Coronary artery (tissue), 2 donors: ENCODE data around the gene PRKAG1.

ENCODE experiments used
- DNase-seq: peaks from one replicate; pipeline ENCODE4 v3.0.0-alpha.2; 2017; ENCODE audit warnings: low spot score
- H3K27ac ChIP-seq, 2 donors: fragments of 200-600 bp; sonication (generic); one replicate each; pipeline ENCODE4 v1.5.1; 2016 to 2019
- H3K4me3 ChIP-seq: fragments of 200-600 bp; sonication (generic); 2 replicates; pipeline ENCODE4 v1.5.1; 2016; ENCODE audit warnings: mild to moderate bottlenecking, moderate library complexity
- CTCF ChIP-seq: fragments of 200-600 bp; sonication (generic); IDR thresholded peaks from one replicate; pipeline ENCODE4 v1.5.1; 2019; ENCODE audit warnings: antibody characterized with exemption

PRKAG1 gene

GRCh38 chr12:48996794-48997718, 21.5 kb downstream of the PRKAG1 start:
- no peak overlapping the region for H3K27ac ChIP-seq
- no peak for DNase-seq
- peak overlapping the region; percentile 72 for H3K4me3 ChIP-seq
- TF ChIP-seq CTCF: peak; percentile 45

GRCh38 chr12:48995086-48995879, 23.3 kb downstream of the PRKAG1 start:
- Histone ChIP-seq H3K27ac (no peak overlapping the region), H3K4me3 (peak overlapping the region; percentile 47)
- peak; percentile 83 for TF ChIP-seq CTCF
- no peak for DNase-seq

DNA sequence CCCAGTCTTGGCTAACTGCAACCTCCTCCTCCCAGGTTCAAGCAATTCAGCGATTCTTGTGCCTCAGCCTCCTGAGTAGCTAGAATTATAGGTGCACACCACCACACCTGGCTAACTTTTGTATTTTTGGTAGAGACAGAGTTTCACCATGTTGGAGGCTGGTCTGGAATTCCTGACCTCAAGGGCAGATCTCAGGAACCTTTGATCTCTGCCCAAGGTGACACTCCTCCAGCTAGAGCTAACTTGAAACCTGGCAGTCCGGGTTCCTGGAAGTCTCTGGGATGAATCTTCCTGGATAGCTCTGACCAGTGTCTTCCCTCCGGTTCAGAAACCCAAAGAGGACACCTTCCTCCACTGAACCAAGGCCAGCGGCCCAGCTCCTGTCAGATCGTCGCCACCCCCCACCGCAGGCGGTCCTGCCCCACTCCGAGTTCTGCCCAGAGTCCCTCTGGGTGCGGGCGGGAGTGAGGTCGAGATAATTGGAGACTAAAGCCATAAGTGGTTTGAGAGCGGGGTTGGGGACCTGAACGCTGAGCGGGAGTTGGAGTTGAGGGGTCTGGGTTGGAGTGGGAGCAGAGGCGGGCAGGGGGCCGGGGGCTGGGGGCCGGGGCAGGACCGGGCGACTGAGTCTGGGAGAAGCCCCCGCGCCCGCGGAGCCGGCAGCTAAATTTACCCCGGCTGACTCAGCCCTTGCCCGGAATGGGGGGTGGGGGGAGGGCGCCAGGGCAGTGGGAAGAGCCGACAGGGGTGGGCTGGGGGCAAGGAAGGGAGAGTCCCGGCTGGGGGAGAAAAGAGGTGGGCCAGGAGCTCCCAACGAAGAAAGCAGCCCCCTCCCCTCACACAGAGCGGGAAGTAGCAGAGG, 24.1 kb downstream of the PRKAG1 start:
- H3K27ac ChIP-seq: no peak overlapping the region
- no peak for DNase-seq
- no peak for TF ChIP-seq CTCF
- H3K4me3 ChIP-seq: peak overlapping the region; percentile 47

GRCh38 chr12:48993787-48994186, 24.8 kb downstream of the PRKAG1 start:
- no peak for DNase-seq
- no peak overlapping the region for H3K4me3 ChIP-seq
- TF ChIP-seq CTCF: no peak

DNA sequence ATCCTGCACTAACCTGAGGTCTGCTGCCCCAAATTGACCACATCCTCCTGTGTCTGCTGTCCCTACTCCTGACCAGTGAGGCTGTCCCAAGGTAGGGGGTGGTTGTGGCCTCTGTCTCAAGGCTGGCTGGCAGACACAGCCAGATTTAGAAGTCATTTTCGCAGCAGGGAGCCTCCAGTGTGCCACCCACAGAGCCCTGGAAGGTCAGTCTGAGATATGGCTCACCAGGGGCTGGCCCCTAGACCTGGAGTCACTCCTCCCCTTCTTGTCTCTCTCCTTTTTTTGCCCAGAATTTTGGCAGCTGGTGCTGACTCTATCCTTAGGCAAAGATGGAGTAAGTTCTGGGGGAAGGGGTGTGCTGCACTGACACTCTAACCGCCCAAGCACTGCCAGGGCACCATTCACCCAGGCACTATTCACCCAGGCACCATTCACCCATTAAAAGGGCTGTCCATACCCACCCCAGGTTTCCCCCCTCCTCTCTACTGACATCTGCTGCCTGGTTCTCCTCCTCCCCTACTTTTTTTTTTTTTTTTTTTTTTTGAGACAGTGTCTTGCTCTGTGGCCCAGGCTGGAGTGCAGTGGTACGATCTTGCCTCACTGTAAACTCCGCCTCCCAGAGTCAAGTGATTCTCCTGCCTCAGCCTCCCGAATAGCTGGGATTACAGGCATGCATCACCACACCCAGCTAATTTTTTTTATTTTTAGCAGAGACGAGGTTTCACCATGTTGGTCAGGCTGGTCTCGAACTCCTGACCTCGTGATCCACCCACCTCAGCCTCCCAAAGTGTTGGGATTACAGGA, 27.1 kb downstream of the PRKAG1 start:
- H3K27ac ChIP-seq: no peak overlapping the region
- TF ChIP-seq CTCF: no peak
- H3K4me3 ChIP-seq: no peak overlapping the region
- DNase-seq: no peak

More at GRCh38 chr12:48993787-48994186, 24.8 kb downstream of the PRKAG1 start:
- H3K27ac ChIP-seq: no peak overlapping the region

DNA sequence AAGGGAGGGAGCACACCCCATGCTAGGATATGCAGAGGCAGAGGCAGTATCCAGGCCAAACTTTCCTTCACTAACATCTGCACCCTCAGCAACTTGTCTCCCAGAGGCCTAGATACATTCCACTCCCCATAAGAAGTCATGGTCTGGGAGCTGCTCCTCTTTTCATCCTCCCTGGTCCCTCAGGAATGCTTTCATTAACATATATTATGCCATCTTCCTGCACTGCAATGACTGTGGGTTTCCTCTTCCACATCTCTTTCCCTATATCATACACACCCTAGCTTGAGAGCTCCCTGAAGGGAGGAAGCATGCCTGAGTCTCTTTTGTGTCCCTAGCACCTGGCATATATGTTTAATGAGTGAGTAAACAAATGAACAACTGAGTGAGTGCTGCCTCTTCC, 28.0 kb downstream of the PRKAG1 start:
- no peak for TF ChIP-seq CTCF
- Histone ChIP-seq H3K27ac (no peak overlapping the region), H3K4me3 (no peak overlapping the region)
- no peak for DNase-seq
